Limb (tissue), 2 donors: ENCODE results near the gene INPP5E.

Source experiments
- DNase-seq, 2 donors: peaks; one replicate each; pipeline ENCODE4 v3.0.0-alpha.2; 2016; ENCODE audit errors: extremely low spot score in 2 of 2

Gene INPP5E

DNA sequence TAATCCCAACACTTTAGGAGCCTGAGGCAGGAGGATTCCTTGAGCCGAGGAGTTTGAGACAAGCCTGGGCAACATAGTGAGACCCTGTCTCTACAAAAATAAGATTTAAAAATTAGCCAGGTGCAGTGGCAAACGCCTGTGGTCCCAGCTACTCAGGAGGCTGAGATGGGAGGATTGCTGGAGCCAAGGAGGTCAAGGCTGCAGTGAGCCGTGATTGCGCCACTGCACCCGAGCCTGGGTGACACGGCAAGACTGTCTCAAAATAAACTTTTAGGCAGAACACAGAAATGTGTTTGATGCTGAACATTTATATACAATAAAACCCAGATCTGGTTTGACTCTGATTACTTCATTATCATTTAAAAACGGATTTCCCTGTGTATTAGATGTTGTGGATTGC is 34.2 kb downstream of the INPP5E start:
- no peak for DNase-seq

- DNase-seq = no peak
These were observed 34.9 kb downstream of the INPP5E start for GRCh38 chr9:136404801-136405136.

- no peak for DNase-seq
These were observed 35.5 kb downstream of the INPP5E start for GRCh38 chr9:136403915-136404800.

DNA sequence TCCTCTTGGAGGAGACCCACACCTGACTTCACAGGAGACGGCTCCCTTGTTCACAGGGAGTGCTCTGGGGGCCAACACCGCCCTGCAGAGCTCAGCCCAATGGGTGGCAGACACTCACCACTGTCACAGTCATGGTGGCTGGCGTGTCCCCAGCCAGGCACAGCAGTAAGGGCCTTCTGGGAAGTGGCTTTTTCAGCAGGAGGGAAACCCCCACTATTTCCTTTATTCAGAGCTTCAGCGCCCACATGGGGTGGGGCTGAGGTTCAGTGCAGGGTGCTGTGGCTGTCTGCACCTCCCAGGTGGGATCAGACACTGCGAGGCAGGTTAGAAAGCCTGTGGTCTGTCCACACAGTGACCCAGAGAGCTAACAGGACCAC is 36.1 kb downstream of the INPP5E start:
- no peak for DNase-seq

DNA sequence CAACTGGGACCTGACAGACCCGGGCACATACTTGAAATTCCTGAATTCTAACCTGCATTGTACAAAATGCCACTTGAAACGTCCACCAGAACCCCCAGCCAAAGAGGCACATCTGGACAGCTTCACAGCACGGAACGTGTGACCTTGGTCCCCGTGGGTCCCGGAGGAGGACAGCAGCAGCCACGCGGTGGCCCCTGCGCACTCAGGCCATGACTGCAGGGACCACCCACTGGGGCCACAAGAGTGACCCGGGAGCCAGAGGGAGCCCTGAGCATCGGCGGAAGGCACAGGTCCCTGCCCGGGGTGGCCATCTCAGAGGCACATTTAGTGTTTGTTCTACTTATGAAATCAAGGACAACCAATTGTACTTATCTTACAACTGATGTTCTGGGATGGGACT is 37.6 kb downstream of the INPP5E start:
- no peak for DNase-seq

DNA sequence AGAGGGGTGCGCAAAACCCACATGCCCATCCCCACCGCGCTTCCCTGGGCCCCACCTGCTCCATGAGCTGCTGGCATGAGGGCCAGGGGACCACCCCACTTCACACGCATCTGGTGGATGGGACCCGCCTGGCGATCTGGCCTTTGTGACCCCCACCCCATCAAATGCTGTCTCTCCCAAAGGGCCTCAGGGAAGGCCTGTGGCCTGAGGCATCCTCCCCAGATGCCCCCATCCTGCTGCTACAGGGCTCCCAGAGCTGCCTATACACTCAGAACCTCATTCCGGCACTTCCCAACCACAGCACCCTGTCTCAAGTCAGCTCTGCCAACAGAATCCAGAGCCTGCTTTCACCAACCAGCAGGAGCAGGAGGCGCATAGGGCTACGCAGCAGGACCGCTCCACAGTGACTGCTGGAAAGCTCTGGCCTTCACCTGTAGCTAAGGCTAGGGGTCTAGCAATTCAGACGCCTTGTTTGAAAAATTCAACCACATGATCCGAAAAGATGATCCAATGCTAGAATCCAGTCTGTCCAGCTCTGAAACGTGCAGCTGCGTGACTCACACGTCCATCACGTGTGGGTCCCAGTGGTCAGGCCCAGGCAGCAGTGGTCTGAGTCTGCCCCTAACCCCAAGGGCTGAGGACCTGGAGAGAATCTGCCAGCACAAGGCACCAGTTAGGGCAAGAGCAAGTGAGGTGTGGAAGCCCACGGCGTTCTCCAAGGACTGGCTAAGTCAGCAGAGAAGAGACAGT is 38.3 kb downstream of the INPP5E start:
- DNase-seq = no peak

GRCh38 chr9:136400038-136400834 is 39.4 kb downstream of the INPP5E start, which contains the start of gene SNAPC4:
SNAPC4 (minus strand) TSS chr9:136400170; CDS start chr9:136398428, 1,742 bp downstream.
- peak; percentile 87 to 94 for DNase-seq

- peak; percentile 12 to 45 for DNase-seq
These were observed 40.2 kb downstream of the INPP5E start for GRCh38 chr9:136399176-136400037.

- DNase-seq = no peak
These were observed 41.4 kb downstream of the INPP5E start for GRCh38 chr9:136398286-136398685.

- DNase-seq = no peak
These were observed 42.0 kb downstream of the INPP5E start for GRCh38 chr9:136397643-136398042.

DNA sequence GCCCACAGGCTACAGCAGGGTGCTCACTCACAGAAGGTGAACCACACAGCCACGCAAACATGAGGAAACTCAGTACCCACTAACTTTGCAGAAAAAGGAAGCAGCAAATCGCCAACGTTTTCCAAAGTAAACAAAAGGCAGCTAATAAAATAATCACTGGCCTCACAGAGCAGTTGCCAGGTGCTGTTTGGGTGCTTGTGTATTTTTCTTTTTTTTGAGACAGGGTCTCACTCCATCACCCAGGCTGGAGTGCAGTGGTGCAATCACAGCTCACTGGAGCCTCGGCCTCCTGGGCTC is 43.5 kb downstream of the INPP5E start:
- DNase-seq = no peak

- DNase-seq = no peak
These were observed 44.1 kb downstream of the INPP5E start for GRCh38 chr9:136395345-136396218.

DNA sequence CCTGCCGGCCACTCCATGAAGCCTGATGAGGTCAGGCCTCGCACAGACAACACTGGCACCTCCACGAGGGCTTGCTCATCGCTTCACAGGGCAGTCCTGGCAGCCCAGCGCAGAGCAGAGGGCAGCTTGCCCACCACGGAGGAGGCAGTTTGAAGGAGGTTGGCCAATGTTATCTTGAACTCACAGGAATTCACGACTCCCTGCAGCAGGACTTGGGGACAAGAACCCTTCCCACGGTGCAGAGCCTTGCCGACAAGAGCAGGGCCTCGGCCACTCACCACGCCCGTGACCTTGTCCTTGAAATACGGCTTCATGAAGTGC is 44.7 kb downstream of the INPP5E start:
- DNase-seq = no peak

DNA sequence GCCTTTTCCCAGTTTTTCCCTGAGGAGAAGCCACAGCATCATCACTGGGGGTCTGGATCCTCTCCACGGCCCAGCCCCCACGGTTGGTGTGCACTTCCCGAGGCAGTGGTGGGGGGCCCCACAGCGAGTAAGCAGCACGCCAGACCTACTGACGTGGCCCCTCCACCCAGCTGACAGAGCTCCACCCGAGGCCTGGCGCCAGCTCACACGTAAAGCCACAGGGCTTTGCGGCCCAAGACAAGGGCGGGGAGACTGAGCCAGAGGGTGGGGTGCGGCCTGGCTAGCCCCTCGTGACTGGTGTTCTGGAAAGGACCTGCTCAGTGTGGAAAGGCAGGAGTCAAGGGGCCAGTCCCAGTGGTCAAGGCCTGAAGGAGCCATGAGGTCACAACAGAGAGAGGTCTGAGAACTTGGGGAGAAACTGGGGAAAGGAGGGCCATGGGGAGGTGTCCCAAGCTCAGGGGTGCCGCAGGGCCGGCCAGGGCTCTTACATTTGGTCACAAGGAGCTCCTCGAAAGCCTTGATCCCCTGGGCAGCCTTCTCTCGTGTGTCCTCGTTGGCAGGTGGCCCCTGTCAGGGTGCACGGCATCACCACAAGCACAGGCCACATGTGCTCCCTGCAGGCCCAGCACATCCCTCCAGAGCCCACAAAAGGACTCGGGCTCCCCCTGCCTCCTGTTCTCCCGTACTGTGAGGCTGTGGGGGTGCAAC is 45.2 kb downstream of the INPP5E start:
- no peak for DNase-seq

- DNase-seq = no peak
These were observed 46.1 kb downstream of the INPP5E start for GRCh38 chr9:136393531-136393930.

- no peak for DNase-seq
These were observed 46.9 kb downstream of the INPP5E start for GRCh38 chr9:136392538-136393449.

DNA sequence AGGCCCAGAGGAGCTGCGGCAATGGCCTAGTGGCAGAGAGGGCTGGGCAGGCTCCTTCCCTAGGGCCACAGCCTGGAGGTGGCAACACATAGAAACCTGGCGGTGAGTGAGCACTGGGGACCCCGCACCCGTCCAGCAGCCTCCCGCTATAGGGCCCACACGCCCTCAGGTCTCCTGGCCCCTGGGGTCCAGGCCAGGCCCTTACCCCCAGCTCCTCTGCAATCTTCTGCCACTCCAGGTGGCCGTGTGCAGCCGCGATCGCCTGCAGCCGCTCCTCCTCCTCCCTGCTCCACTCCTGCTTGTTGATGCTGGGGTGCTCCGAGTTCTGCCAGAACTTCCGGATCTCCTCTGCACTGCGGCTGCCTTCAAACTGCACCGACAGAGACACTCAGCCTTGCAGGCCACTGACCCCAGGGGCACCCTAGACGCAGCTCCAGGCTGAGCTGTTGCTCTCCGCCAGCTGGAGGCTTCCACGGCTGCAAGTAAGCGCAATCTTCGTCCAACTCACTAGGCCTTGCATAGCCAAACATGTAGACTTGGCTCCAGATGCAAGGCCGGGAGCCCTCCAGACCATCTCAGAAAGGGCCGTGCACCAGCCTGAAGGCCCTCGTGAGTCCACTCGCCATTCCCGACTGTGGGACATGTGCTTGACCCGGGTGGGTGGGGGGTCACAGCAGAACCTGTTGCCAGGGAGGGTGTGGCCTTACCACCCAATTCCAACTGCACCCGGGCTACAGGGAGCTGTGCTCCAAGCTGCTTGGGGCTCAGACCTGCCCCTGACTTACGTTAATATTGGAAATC is 47.7 kb downstream of the INPP5E start:
- DNase-seq = no peak

- DNase-seq = no peak
These were observed 50.2 kb downstream of the INPP5E start for GRCh38 chr9:136389396-136389795.
